GM19193 (cell line): ENCODE measurements around the gene ZFP92.

Experiments used
- POLR2A ChIP-seq: IDR thresholded peaks from 4 replicates; pipeline ENCODE4 v1.6.1; 2011; ENCODE audit not compliant: insufficient read depth, insufficient read length; ENCODE audit errors: extremely low read depth

Gene ZFP92

DNA sequence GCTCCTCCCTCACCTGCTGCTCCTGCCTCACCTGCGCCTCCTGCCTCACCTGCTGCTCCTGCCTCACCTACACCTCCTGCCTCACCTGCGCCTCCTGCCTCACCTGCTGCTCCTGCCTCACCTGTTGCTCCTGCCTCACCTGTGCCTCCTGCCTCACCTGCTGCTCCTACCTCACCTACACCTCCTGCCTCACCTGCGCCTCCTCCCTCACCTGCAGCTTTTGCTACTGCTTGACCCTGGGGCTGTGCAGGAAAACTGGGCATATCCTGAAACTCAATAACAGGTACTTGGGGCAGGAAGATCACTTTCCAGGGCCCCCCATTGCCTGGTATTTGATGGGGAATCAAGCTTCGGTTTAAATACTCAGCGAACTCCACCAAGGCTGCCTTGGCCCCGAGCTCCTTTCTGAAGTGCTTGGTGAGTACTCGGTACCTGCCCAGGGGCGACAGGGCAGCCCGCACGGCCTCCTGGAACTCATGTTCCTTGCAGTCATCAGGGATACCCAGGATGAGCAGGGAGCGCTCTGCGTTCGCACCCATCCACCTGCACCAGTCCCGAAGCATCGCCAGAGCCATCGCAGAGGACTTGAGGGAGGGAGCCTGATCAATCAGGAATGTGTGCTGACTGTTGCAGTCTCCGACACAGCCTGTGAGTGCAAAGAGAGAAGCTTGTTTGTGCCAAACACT is 12.9 kb upstream of the ZFP92 start:
- TF ChIP-seq POLR2A = no peak

GRCh38 chrX:153400146-153401132 is 10.8 kb upstream of the ZFP92 start:
- TF ChIP-seq POLR2A = no peak

GRCh38 chrX:153401133-153401764 is 10.0 kb upstream of the ZFP92 start, which contains the start of gene PNMA6E:
TSS of gene PNMA6E (minus strand) at chrX:153401350. CDS start at chrX:153398849, 2,501 bp downstream.
- TF ChIP-seq POLR2A = no peak

- TF ChIP-seq POLR2A = no peak
These were observed 5.8 kb upstream of the ZFP92 start for GRCh38 chrX:153405426-153405825.

- TF ChIP-seq POLR2A = no peak
These were observed 5.3 kb upstream of the ZFP92 start for GRCh38 chrX:153406011-153406410.

- TF ChIP-seq POLR2A = no peak
These were observed 4.4 kb upstream of the ZFP92 start for GRCh38 chrX:153406903-153407302.

- TF ChIP-seq POLR2A = no peak
These were observed 3.5 kb upstream of the ZFP92 start for GRCh38 chrX:153407736-153408135.

GRCh38 chrX:153408221-153408721 is 3.0 kb upstream of the ZFP92 start:
- no peak for TF ChIP-seq POLR2A

DNA sequence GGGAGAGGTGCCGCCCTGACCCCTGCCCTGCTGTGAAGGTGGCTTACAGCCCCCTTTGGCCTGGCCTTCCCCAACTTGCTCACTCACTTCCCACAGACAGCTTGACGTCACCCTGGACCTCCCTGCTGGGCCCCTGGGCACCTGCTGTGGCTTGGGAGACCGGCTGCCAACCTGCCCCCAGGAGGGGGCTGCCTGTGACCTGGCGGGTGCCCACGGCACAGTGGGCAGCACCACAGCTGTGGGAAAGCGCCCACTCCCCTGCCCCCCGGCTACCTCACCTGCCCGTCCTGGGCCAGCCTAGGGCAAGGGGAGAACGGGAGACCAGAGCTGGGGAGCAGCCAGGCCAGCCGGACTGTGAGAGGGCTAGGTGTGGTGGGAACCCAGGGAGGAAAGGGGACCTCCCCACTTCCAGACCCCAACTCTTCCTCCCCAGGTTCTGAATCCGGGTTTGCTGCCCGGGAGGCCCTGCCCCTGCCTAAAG is 2.4 kb upstream of the ZFP92 start:
- no peak for TF ChIP-seq POLR2A

GRCh38 chrX:153409414-153410101 is 1.7 kb upstream of the ZFP92 start:
- no peak for TF ChIP-seq POLR2A

- no peak for TF ChIP-seq POLR2A
These were observed 899 bp upstream of the ZFP92 start for GRCh38 chrX:153410373-153410772.

DNA sequence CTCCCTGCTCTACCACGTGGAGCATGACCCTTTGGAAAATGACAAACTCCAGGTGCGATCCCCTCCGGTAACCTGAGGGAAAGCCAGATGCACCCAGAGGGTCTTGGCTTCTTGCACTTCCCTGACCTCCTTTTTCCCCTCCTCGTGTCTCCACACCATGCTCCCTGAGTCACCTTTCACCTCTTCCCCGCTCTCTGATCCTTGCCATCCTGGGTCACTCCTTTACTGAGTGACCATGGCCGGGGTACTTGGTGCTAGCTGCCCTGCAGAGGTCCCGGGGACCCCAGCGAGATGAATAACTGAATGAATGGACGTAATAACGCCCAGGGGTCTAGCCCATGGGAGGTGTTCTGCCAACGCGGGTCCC is 401 bp upstream of the ZFP92 start:
- no peak for TF ChIP-seq POLR2A

DNA sequence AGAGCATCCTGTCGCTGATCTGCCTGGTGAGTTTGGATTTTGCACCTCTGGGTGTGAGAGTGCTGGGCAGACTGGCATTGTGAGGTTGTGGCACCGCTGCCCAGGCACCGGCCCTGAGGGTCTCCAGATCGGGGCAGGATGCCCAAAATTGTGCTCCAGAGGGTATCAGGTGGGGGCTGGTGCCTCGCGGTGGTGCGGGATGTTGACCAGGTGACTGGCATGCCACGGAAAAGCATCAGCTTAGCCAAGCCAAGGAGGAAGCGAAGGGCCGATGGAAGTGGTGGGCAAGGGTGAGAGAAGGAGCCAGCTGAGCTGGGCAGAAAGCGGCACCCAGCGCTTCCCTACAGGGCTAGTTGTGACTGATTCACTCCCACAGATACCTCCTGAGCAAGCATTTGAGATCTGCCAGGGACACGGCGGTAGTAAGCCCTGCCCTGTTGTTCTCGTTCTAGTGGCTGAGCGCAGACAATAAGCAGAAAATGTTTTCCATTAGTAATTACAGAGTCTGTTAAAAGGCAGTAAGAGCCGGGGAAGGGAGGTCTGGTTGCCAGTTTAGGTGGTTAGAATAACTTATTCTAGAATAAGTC is 809 bp downstream of the ZFP92 start:
- TF ChIP-seq POLR2A = no peak
